Raji (cell line): ENCODE results near the gene IQCK.

Experiments
- POLR2A ChIP-seq: IDR thresholded peaks from 2 replicates; pipeline ENCODE4 v1.6.1; 2011; ENCODE audit warnings: low read depth, low read length, control low read depth; ENCODE audit not compliant: insufficient read depth

Gene IQCK

GRCh38 chr16:19694989-19695388, 23.1 kb upstream of the IQCK start:
- no peak for TF ChIP-seq POLR2A

GRCh38 chr16:19696328-19696727, 21.7 kb upstream of the IQCK start:
- TF ChIP-seq POLR2A: no peak

GRCh38 chr16:19696961-19697360, 21.1 kb upstream of the IQCK start:
- TF ChIP-seq POLR2A: no peak

GRCh38 chr16:19697756-19698318, 20.2 kb upstream of the IQCK start:
- no peak for TF ChIP-seq POLR2A

- TF ChIP-seq POLR2A: no peak
Observed at GRCh38 chr16:19698480-19699465, 19.3 kb upstream of the IQCK start.

GRCh38 chr16:19699472-19699871, 18.6 kb upstream of the IQCK start:
- TF ChIP-seq POLR2A: no peak

- no peak for TF ChIP-seq POLR2A
Observed at GRCh38 chr16:19700319-19700781, 17.7 kb upstream of the IQCK start.

GRCh38 chr16:19701091-19701490, 17.0 kb upstream of the IQCK start:
- TF ChIP-seq POLR2A: no peak

GRCh38 chr16:19703172-19703889, 14.7 kb upstream of the IQCK start:
- no peak for TF ChIP-seq POLR2A

GRCh38 chr16:19704321-19705145, 13.5 kb upstream of the IQCK start:
- no peak for TF ChIP-seq POLR2A

- TF ChIP-seq POLR2A: no peak
Observed at GRCh38 chr16:19705146-19705501, 12.9 kb upstream of the IQCK start.

GRCh38 chr16:19705843-19706242, 12.2 kb upstream of the IQCK start:
- no peak for TF ChIP-seq POLR2A

GRCh38 chr16:19706846-19707245, 11.2 kb upstream of the IQCK start:
- no peak for TF ChIP-seq POLR2A

- no peak for TF ChIP-seq POLR2A
Observed at GRCh38 chr16:19707569-19708295, 10.3 kb upstream of the IQCK start.
